Activated naive CD8-positive, alpha-beta T cell treated with anti-CD3 and anti-CD28 coated beads for 36 hours (primary cell): ENCODE data around the gene PPP1R12A. TPM values are rescaled to one million over a fixed set of nuclear protein-coding genes. Genes with fewer than 3 reads are reported as not detected.

Experiments used
- DNase-seq: peaks from one replicate; pipeline ENCODE4 v3.0.0; 2021
- H3K27ac Mint-ChIP-seq: one replicate; pipeline ENCODE4 v1.8.0; 2022; ENCODE audit warnings: mild to moderate bottlenecking, moderate library complexity, mixed read lengths
- H3K27me3 Mint-ChIP-seq: one replicate; pipeline ENCODE4 v1.8.0; 2022; ENCODE audit warnings: mild to moderate bottlenecking, mixed read lengths
- H3K36me3 Mint-ChIP-seq: one replicate; pipeline ENCODE4 v1.8.0; 2021; ENCODE audit warnings: mild to moderate bottlenecking, mixed read lengths
- H3K4me1 Mint-ChIP-seq: one replicate; pipeline ENCODE4 v1.8.0; 2021; ENCODE audit warnings: mixed read lengths
- H3K4me3 Mint-ChIP-seq: one replicate; pipeline ENCODE4 v1.8.0; 2022; ENCODE audit warnings: mild to moderate bottlenecking, moderate library complexity, mixed read lengths
- H3K9me3 Mint-ChIP-seq: one replicate; pipeline ENCODE4 v1.8.0; 2022; ENCODE audit warnings: mixed read lengths
- total RNA-seq, 2 experiments: library from RNA; stranded (reverse); gene quantifications; one replicate each; pipeline ENCODE4 v1.2.3, GENCODE V29; 2021

The PPP1R12A gene
- total RNA-seq, 2 experiments from 2014 or later, result 58.6 to 63.4 TPM

DNA sequence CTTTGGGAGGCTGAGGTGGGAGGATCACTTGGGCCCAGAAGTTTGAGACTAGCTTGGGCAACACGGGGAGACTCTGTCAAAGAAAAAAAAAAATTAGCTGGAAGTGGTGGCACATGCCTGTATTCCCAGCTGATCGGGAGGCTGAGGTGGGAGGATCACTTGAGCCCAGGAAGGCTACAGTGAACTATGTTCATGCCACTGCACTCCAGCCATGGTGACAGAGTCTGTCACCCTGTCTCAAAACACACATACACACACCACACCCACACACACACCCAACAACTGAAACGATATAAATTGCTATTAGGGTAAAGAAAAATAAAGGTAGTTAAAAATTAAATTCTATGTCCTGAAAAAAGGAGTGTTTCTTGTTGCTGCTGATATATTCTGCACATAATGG is 7.9 kb downstream of the PPP1R12A start:
- H3K27ac Mint-ChIP-seq, result no peak overlapping the region
- no peaks in the 10 kb centered on the region for H3K9me3 Mint-ChIP-seq
- H3K4me1 Mint-ChIP-seq, result peaks cover 50% of the 10 kb centered on the region
- H3K36me3 Mint-ChIP-seq, result peaks cover 1% of the 10 kb centered on the region
- no peak overlapping the region for H3K4me3 Mint-ChIP-seq
- no peaks in the 10 kb centered on the region for H3K27me3 Mint-ChIP-seq
- DNase-seq, result no peak

- H3K36me3 Mint-ChIP-seq, result no peaks in the 10 kb centered on the region
- H3K9me3 Mint-ChIP-seq, result no peaks in the 10 kb centered on the region
- H3K27ac Mint-ChIP-seq, result peak overlapping the region; percentile 54
- DNase-seq, result no peak
- H3K4me3 Mint-ChIP-seq, result no peak overlapping the region
- no peaks in the 10 kb centered on the region for H3K27me3 Mint-ChIP-seq
- H3K4me1 Mint-ChIP-seq, result peaks cover 53% of the 10 kb centered on the region
Observed at GRCh38 chr12:79925492-79925891, 9.4 kb downstream of the PPP1R12A start.

DNA sequence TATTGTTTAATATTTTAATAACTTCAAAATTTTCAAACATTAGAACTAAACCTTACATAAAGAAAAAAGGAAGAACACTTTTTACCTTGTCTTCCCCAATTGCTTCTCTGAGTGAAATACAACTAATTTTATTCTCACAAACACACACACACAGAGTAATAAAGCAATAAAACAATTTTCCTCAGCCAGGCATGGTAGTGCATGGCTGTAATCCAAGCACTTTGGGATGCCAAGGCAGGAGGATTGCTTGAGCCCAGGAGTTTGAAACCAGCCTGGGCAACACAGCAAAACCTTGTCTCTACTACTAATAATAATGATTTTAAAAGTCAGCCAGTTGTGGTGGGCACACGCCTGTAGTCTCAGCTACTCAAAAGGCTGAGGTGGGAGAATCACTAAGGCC is 13.1 kb downstream of the PPP1R12A start:
- no peaks in the 10 kb centered on the region for H3K27me3 Mint-ChIP-seq
- no peak overlapping the region for H3K27ac Mint-ChIP-seq
- no peaks in the 10 kb centered on the region for H3K9me3 Mint-ChIP-seq
- peaks cover 42% of the 10 kb centered on the region for H3K4me1 Mint-ChIP-seq
- no peak overlapping the region for H3K4me3 Mint-ChIP-seq
- H3K36me3 Mint-ChIP-seq, result no peaks in the 10 kb centered on the region
- DNase-seq, result no peak

DNA sequence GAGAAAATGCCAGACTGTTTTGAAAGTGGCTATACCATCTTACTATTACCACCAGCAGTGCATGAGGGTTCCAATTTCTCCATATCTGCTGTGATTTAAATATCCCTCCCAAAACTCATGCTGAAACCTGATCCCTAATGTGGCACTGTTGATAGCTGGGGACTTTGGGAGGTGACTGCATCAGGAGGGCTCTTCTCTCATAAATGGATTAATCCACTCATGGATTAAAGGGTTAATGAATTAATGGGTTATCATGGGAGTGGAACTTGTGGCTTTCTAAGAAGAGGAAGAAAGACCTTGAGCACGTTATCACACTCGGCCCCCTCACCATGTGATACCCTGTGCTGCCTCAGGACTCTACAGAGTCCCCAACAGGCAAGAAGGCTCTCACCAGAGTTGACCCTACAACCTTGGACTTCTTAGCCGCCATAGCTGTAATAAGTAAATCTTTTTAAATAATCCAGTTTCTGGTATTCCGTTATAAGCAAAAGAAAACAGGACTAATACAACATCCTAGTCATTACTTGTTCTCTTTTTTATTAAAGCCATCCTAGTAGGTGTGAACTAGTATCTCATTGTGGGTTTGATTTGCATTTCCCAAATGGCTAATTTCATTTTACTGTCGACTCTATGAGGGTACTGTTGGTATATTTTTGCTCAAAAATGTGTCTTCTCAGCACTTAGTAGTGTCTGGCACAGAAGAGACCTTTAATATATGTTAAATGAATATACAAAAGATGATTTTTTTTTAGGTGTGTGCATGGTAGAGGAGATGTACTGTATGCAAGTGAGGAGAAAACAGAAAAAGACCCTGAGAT is 14.3 kb downstream of the PPP1R12A start:
- H3K36me3 Mint-ChIP-seq, result no peaks in the 10 kb centered on the region
- no peaks in the 10 kb centered on the region for H3K9me3 Mint-ChIP-seq
- DNase-seq, result no peak
- H3K4me1 Mint-ChIP-seq, result peaks cover 48% of the 10 kb centered on the region
- no peaks in the 10 kb centered on the region for H3K27me3 Mint-ChIP-seq
- no peak overlapping the region for H3K27ac Mint-ChIP-seq
- no peak overlapping the region for H3K4me3 Mint-ChIP-seq

GRCh38 chr12:79919762-79920161 is 15.1 kb downstream of the PPP1R12A start:
- no peak overlapping the region for H3K4me3 Mint-ChIP-seq
- H3K4me1 Mint-ChIP-seq, result peaks cover 45% of the 10 kb centered on the region
- H3K9me3 Mint-ChIP-seq, result no peaks in the 10 kb centered on the region
- no peaks in the 10 kb centered on the region for H3K27me3 Mint-ChIP-seq
- H3K27ac Mint-ChIP-seq, result no peak overlapping the region
- DNase-seq, result no peak
- no peaks in the 10 kb centered on the region for H3K36me3 Mint-ChIP-seq

DNA sequence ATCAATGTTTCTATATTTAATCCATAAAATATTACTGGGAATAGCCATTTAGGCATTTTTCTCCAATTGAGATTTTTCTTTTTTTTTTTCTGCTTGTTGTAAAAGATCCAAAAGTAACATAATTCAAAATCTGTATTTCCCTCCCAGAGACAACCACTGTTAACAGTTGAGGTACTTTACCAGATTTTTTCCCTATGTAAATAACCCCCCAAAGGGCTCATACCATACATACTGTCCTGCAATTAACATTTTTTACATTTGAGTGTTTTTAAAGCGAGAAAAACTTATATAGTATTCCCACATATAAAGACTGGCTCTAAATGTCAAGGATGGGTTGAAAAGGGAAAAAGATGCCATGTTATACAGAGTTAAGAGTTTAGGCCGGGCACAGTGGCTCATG is 18.1 kb downstream of the PPP1R12A start:
- Mint-ChIP-seq H3K27me3 (no peaks in the 10 kb centered on the region), H3K36me3 (peaks cover 3% of the 10 kb centered on the region), H3K4me1 (peaks cover 56% of the 10 kb centered on the region), H3K9me3 (no peaks in the 10 kb centered on the region), H3K4me3 (no peak overlapping the region), H3K27ac (no peak overlapping the region)
- no peak for DNase-seq

- H3K36me3 Mint-ChIP-seq, result peaks cover 3% of the 10 kb centered on the region
- no peaks in the 10 kb centered on the region for H3K9me3 Mint-ChIP-seq
- H3K27me3 Mint-ChIP-seq, result no peaks in the 10 kb centered on the region
- no peak overlapping the region for H3K4me3 Mint-ChIP-seq
- peaks cover 53% of the 10 kb centered on the region for H3K4me1 Mint-ChIP-seq
- H3K27ac Mint-ChIP-seq, result no peak overlapping the region
- no peak for DNase-seq
Observed at GRCh38 chr12:79911889-79912656, 22.8 kb downstream of the PPP1R12A start.

GRCh38 chr12:79908366-79908765 is 26.5 kb downstream of the PPP1R12A start:
- H3K36me3 Mint-ChIP-seq, result peaks cover 3% of the 10 kb centered on the region
- no peaks in the 10 kb centered on the region for H3K27me3 Mint-ChIP-seq
- DNase-seq, result no peak
- no peak overlapping the region for H3K27ac Mint-ChIP-seq
- H3K4me1 Mint-ChIP-seq, result peaks cover 44% of the 10 kb centered on the region
- H3K9me3 Mint-ChIP-seq, result no peaks in the 10 kb centered on the region
- H3K4me3 Mint-ChIP-seq, result no peak overlapping the region

- peaks cover 48% of the 10 kb centered on the region for H3K4me1 Mint-ChIP-seq
- no peaks in the 10 kb centered on the region for H3K27me3 Mint-ChIP-seq
- H3K27ac Mint-ChIP-seq, result no peak overlapping the region
- H3K9me3 Mint-ChIP-seq, result no peaks in the 10 kb centered on the region
- DNase-seq, result no peak
- peaks cover 14% of the 10 kb centered on the region for H3K36me3 Mint-ChIP-seq
- no peak overlapping the region for H3K4me3 Mint-ChIP-seq
Observed at GRCh38 chr12:79901506-79901905, 33.4 kb downstream of the PPP1R12A start.

DNA sequence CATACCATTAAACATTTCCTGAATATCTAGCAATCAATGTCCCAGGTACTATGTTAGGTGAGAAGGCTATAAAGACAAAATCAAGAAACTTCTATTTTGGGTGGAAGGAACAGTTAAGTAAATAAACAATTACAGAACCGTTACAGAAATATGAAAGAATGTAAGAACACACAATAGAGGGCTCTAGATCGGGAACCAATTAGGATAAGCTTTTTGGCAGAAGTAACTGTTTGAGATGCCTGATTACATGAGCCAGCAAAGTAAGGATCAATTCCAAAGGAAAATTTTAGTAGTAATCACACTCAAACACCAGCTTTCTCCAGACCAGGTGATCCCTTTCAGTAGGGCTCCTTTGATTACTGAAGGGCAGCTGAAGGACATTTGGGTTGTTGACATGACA is 33.9 kb downstream of the PPP1R12A start:
- Mint-ChIP-seq H3K9me3 (no peaks in the 10 kb centered on the region), H3K36me3 (peaks cover 14% of the 10 kb centered on the region), H3K4me3 (no peak overlapping the region), H3K27ac (no peak overlapping the region), H3K4me1 (peaks cover 50% of the 10 kb centered on the region), H3K27me3 (no peaks in the 10 kb centered on the region)
- DNase-seq, result no peak

DNA sequence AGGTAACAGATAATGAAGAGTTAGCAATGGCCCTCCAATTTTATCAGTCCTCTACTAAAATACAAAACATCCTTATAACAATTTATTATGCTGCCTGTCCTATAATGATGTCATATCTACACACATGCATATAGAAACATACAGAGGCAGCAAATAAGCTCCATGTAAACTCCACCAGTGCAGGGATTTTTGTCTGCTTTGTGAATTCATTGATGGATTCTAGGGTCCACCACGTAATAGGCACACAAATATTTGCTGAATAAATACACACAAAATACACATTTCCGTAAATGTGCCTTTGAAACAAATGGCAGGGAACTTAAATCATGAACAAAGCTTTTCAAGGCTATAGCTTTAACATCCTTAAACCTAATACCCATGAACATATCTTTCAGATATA is 34.7 kb downstream of the PPP1R12A start:
- H3K27ac Mint-ChIP-seq, result no peak overlapping the region
- peaks cover 14% of the 10 kb centered on the region for H3K36me3 Mint-ChIP-seq
- H3K4me3 Mint-ChIP-seq, result no peak overlapping the region
- DNase-seq, result no peak
- no peaks in the 10 kb centered on the region for H3K9me3 Mint-ChIP-seq
- no peaks in the 10 kb centered on the region for H3K27me3 Mint-ChIP-seq
- peaks cover 49% of the 10 kb centered on the region for H3K4me1 Mint-ChIP-seq

DNA sequence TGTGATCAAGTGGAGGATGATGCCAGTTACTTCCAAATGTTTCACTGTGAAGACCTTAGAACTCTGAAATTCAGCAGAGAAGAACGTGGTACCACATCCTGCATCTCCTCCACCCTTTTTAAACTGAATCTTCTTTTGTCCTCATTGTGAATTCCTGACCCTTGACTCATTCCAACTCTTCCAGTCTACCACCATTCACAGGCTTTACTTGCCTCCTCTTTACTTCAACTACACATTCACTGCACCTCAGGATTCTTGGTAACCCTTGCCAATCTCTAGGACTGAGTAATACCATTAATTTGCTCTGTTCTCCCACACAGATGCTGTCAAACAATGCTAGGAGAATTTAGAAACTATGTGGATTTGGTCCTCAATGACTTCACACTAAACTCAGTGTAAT is 37.3 kb downstream of the PPP1R12A start:
- Mint-ChIP-seq H3K27me3 (no peaks in the 10 kb centered on the region), H3K36me3 (peaks cover 17% of the 10 kb centered on the region), H3K4me3 (no peak overlapping the region), H3K27ac (no peak overlapping the region), H3K9me3 (no peaks in the 10 kb centered on the region), H3K4me1 (peaks cover 54% of the 10 kb centered on the region)
- DNase-seq, result no peak

DNA sequence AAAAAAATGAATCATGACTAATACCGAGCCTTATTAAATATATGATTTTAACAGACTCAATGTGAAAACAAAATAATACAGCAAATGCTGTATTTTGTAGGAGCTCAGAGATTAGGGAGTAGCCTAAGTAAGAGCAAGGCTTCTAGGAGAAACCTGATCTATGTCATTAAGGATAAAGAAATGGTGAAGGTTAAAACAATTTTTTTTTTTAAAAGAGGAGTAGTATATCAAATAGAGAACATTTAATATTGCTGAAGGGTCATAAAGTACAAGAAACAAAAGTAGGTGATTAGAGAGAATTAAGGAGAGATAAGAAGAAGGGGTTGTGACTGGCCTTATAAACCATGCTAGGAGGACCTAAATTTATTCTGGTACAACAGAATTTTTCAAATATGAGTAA is 39.1 kb downstream of the PPP1R12A start:
- H3K36me3 Mint-ChIP-seq, result peaks cover 19% of the 10 kb centered on the region
- H3K27ac Mint-ChIP-seq, result no peak overlapping the region
- no peak for DNase-seq

DNA sequence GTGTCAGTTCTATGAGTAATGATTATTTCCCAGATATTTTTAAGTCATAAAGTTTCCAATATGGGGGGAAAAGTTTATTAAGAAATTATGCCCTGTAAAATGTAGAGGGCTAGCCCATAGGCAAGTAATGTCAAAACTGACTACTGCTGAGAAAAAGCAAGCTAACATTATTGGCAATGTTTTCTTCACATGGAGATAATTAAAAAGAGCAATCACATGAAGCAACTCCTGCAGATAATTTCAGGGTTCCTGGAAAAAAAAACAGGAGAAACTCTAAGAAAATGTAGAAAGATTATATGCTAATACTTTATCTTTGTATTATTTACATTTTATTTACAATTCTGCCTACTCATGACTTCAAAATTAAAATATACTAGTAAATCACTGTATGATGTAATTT is 39.8 kb downstream of the PPP1R12A start:
- no peak for DNase-seq
- H3K27ac Mint-ChIP-seq, result no peak overlapping the region
- peaks cover 19% of the 10 kb centered on the region for H3K36me3 Mint-ChIP-seq
- peaks cover 2% of the 10 kb centered on the region for H3K9me3 Mint-ChIP-seq
- peaks cover 54% of the 10 kb centered on the region for H3K4me1 Mint-ChIP-seq
- no peaks in the 10 kb centered on the region for H3K27me3 Mint-ChIP-seq
- no peak overlapping the region for H3K4me3 Mint-ChIP-seq

More for the DNA sequence above, 39.1 kb downstream of the PPP1R12A start:
- H3K4me3 Mint-ChIP-seq, result no peak overlapping the region
- peaks cover 2% of the 10 kb centered on the region for H3K9me3 Mint-ChIP-seq
- H3K27me3 Mint-ChIP-seq, result no peaks in the 10 kb centered on the region
- H3K4me1 Mint-ChIP-seq, result peaks cover 54% of the 10 kb centered on the region

DNA sequence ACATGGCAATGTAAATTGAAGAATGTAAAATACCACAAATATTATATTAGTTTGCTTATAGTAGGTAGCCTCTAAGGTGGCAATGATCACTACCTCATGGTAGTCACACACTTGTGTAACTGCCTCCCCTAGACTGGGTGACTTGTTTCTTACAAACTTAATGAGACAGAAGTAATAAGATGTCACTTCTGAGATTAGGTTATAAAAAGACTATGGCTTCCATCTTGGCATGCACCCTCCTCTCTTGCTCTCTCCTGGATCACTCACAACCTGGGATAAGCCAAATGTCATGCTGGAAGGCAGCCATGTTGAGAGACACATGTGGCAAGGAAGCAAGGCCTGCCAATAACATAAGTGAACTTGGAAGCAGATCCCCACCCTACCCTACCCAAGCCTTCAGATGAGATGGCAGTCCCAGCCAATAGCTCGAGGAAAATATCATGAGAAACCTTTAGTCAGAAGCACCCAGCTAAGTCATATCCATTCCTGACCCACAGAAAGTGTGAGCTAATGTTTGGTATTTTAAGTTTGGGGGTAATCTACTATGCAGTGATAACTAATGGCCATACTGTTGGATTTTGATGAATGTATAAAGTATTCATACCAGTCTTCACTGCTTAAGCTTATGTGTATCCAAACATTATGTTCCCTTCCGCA is 43.3 kb downstream of the PPP1R12A start:
- Mint-ChIP-seq H3K36me3 (peaks cover 11% of the 10 kb centered on the region), H3K27ac (no peak overlapping the region), H3K27me3 (no peaks in the 10 kb centered on the region), H3K4me1 (peaks cover 58% of the 10 kb centered on the region), H3K9me3 (peaks cover 2% of the 10 kb centered on the region), H3K4me3 (no peak overlapping the region)
- DNase-seq, result no peak
